Measurements from ENCODE around the gene TMUB2. TPM values are rescaled to one million over a fixed set of nuclear protein-coding genes. Genes with fewer than 3 reads are reported as not detected.

The TMUB2 gene
- total and polyA plus RNA-seq, 4 donors: 32.1 to 40.2 (median 37.2) TPM

GRCh38 chr17:44211281-44212265, 24.8 kb downstream of the TMUB2 start:
- TF ChIP-seq CTCF (IDR thresholded peaks at IDR 0.05; ENCODE audit: control extremely low read depth, extremely low read depth): no peak
- DNase-seq (no peak), ATAC-seq (ENCODE audit: insufficient read depth, low FRiP score) (no peak)
- Histone ChIP-seq H3K9me3 (ENCODE audit: control insufficient read depth in 4 of 4, insufficient read depth in 3 of 4, low read length in 3 of 4) (peaks cover 0 to 2% (median 0%) of the 10 kb centered on the region in 4 donors), H3K4me3 (no peak overlapping the region), H3K9ac (ENCODE audit: insufficient read depth in 1 of 2, low read length in 2 of 2) (no peak overlapping the region), H3K36me3 (ENCODE audit: control insufficient read depth in 4 of 4, insufficient read depth in 4 of 4, low read length in 4 of 4) (peaks cover 17 to 84% (median 61%) of the 10 kb centered on the region in 4 donors), H3K4me1 (ENCODE audit: control insufficient read depth in 5 of 5, insufficient read depth in 5 of 5, low read length in 5 of 5) (peaks cover 0 to 7% (median 0%) of the 10 kb centered on the region in 5 donors), H3K27ac (ENCODE audit: low read depth in 1 of 2, low read length in 1 of 2) (no peak overlapping the region), H3K27me3 (ENCODE audit: control insufficient read depth in 3 of 3, insufficient read depth in 3 of 3, low read length in 2 of 3) (no peaks in the 10 kb centered on the region)
- WGBS, 2 donors: 95% methylated on average over 29 to 30 of the region's 30 CpGs

DNA sequence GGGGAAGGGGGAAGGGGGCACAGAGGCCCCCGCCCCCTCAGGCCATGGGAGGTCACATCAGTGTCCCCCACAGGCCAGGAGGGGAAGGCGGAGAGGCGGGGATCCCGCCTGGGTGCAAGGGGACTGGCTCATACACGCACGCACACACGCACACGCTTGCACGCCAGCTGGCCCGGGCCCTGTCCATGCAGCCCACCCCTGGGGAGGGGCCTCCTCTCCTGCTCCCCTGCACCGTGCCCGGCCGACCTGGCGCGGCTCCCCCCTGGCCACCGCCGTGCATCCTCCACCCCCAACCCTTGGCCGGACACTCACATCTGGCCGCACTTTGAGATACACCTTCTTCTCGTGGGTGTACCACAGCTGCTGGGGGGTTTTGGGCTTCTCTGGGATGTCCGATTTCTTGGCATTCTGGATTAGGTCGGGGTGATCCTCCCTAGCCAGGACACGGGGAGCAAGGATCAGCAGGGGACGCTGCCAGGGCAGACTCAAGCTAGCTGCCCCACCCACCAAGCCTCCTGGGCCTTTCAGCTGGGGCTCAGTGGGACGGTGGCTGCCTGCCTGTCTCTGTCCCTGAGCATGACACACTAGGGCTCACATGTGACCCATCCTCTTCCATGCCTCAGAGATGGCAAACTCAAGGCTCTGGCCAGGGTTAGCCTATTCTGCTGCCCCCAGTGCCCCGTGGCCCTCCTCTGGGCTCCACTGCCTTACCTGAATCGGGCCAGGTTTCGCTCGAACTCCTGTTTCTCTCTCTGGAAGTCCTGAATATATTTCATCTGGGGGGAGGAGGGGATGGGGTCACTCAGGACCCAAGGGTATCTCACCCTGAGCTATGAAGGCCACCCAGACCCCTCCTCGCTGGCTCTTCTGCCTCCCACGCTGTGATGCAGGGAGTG, 26.0 kb downstream of the TMUB2 start:
- Histone ChIP-seq H3K27me3 (ENCODE audit: control insufficient read depth in 3 of 3, insufficient read depth in 3 of 3, low read length in 2 of 3) (no peaks in the 10 kb centered on the region), H3K9ac (ENCODE audit: insufficient read depth in 1 of 2, low read length in 2 of 2) (no peak overlapping the region), H3K4me1 (ENCODE audit: control insufficient read depth in 5 of 5, insufficient read depth in 5 of 5, low read length in 5 of 5) (peaks cover 3 to 17% (median 5%) of the 10 kb centered on the region in 5 donors), H3K36me3 (ENCODE audit: control insufficient read depth in 4 of 4, insufficient read depth in 4 of 4, low read length in 4 of 4) (peaks cover 17 to 73% (median 60%) of the 10 kb centered on the region in 4 donors), H3K4me3 (no peak overlapping the region), H3K9me3 (ENCODE audit: control insufficient read depth in 4 of 4, insufficient read depth in 3 of 4, low read length in 3 of 4) (no peaks in the 10 kb centered on the region), H3K27ac (ENCODE audit: low read depth in 1 of 2, low read length in 1 of 2) (no peak overlapping the region)
- DNase-seq (no peak), ATAC-seq (ENCODE audit: insufficient read depth, low FRiP score) (no peak)
- TF ChIP-seq CTCF (IDR thresholded peaks at IDR 0.05; ENCODE audit: control extremely low read depth, extremely low read depth): no peak
- 82 to 85% methylated on average over 29 to 31 of the region's 31 CpGs for WGBS, 2 donors

DNA sequence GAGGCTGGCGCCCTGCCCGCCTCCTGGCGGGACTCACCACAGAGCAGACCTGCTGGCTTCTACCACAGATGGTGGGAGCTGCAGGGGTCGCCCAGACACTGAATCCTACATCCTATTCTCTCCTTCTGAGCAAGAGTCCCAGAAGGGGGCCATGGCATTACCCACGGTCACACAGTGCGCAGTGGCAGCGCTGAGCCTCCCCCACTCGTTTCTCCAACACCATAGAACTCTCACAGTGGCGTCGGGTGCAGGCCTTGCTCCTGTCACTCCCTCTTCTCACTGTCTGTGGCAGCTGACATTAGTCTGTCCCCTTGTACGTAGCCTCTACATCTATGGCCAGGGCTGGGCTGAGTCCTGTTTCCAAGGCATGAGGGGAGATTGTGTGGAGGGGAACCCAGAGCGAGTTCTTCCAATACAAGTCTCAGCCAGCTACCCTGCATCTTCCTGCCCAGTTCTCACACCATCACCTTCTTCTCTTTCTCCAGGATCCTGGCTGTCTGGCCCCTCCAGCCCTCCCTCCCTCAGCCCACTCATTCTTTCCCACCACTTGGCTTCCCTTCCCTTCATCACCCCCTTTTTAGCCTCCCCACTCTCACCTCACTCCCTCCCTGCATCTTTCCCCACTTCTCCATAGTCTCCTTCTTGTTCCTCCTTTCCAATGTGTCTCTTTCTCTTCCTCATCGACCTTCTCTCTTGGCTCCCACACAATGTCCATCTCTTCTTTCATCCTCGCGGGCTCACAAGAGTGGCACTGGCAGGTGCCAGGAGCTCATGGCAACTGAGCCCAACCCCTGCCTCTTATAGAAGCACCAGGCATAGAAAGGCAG, 26.8 kb downstream of the TMUB2 start:
- Histone ChIP-seq H3K4me3 (no peak overlapping the region), H3K27me3 (ENCODE audit: control insufficient read depth in 3 of 3, insufficient read depth in 3 of 3, low read length in 2 of 3) (no peaks in the 10 kb centered on the region), H3K4me1 (ENCODE audit: control insufficient read depth in 5 of 5, insufficient read depth in 5 of 5, low read length in 5 of 5) (peaks cover 5 to 22% (median 7%) of the 10 kb centered on the region in 5 donors), H3K27ac (ENCODE audit: low read depth in 1 of 2, low read length in 1 of 2) (no peak overlapping the region), H3K36me3 (ENCODE audit: control insufficient read depth in 4 of 4, insufficient read depth in 4 of 4, low read length in 4 of 4) (peaks cover 12 to 65% (median 55%) of the 10 kb centered on the region in 4 donors), H3K9ac (ENCODE audit: insufficient read depth in 1 of 2, low read length in 2 of 2) (no peak overlapping the region), H3K9me3 (ENCODE audit: control insufficient read depth in 4 of 4, insufficient read depth in 3 of 4, low read length in 3 of 4) (no peaks in the 10 kb centered on the region)
- no peak for DNase-seq
- ATAC-seq (ENCODE audit: insufficient read depth, low FRiP score): no peak
- WGBS, 2 donors: 87 to 90% methylated on average over 15 of the region's 15 CpGs
- TF ChIP-seq CTCF (IDR thresholded peaks at IDR 0.05; ENCODE audit: control extremely low read depth, extremely low read depth): no peak

All from lung (tissue), 12 donors.